Measurements from ENCODE around the gene PRDM16.

PRDM16 gene

GRCh38 chr1:3475839-3476573 lies 407.0 kb downstream of the PRDM16 start:
- DNase-seq (ENCODE audit: low read depth): no peak

- no peak for DNase-seq (ENCODE audit: low read depth)
Observed at GRCh38 chr1:3476666-3477065, 407.7 kb downstream of the PRDM16 start.

GRCh38 chr1:3477241-3477995 lies 408.4 kb downstream of the PRDM16 start:
- no peak for DNase-seq (ENCODE audit: low read depth)

GRCh38 chr1:3478187-3478586 lies 409.2 kb downstream of the PRDM16 start:
- DNase-seq (ENCODE audit: low read depth): no peak

- DNase-seq (ENCODE audit: low read depth): no peak
Observed at GRCh38 chr1:3479511-3480368, 410.7 kb downstream of the PRDM16 start.

- DNase-seq (ENCODE audit: low read depth): no peak
Observed at GRCh38 chr1:3480369-3480719, 411.3 kb downstream of the PRDM16 start.

DNA sequence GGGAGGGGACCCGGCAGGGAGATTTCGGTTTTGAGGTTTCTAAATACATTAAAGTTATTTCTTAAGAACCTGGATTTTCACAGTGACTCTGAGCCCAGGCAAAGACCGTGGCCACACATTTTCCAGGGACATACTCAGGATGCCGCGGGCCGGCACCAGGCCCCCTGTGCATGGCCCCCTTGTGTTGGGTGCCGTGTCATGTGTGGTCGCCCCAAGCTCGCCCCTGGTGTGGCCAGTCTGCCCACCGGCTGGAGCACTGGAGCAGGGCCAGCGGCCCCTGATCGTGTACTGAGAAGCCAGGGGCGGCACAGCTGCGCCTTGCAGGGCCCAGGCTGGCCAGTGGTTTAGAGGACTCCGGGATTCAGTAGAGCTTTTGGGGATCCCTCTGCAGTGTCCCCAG lies 412.0 kb downstream of the PRDM16 start:
- no peak for DNase-seq (ENCODE audit: low read depth)

- DNase-seq (ENCODE audit: low read depth): no peak
Observed at GRCh38 chr1:3481836-3482375, 412.9 kb downstream of the PRDM16 start.

DNA sequence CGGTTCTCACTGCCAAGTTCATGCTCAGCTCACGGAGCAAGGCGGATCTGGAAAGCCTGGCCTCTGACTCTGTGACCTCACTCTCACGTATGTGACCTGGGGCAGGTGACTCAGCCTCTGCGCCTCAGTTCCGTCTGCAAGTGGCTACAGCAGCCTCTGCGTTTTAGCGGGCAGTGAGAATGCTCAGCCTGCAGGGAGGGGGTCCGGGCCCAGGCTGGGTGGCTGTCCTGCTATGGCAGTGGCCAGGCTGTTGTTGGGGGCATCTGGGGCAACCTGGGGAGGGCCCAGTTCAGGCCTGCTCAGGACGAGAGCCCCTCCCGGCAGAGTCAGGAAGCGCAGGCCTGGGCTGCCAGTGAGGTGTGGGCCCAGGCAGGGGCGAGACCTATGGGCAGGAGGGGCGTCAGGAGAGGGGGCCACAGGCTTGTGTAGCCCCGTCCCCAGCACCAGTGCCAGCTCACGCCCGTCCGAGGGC lies 413.4 kb downstream of the PRDM16 start:
- DNase-seq (ENCODE audit: low read depth): peak; percentile 11

GRCh38 chr1:3483380-3483779 lies 414.4 kb downstream of the PRDM16 start:
- DNase-seq (ENCODE audit: low read depth): no peak

DNA sequence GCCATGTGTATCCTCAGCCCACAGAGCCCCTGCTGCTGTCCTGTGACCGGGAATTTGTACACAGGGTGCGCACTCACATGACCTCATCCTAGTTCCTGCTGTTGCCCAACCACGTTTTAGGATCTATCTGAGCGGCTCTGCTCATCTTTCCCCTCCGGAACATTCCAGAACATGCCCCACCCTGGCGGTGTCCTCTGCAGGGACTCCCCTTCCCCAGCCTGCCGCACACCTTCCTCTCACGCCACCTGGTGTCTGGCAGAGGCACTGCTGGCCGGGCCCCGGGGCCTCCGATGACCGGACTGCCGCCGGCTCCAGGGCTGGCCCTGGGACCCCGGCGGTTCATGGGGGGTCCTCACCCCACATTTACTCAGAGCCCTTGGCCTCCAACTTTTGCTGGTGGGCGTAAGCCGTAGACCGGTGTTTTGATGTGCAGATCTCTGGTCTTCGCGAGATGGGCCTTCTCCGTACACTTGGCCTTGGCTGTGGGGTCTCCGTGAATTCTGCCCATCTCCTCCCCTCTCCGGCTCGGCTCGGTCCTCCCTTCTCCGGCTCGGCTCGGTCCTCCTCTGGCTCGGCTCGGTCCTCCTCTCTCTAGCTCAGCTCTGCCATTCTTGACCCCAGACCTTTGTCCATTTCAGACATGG lies 414.9 kb downstream of the PRDM16 start:
- DNase-seq (ENCODE audit: low read depth): peak; percentile 35

DNA sequence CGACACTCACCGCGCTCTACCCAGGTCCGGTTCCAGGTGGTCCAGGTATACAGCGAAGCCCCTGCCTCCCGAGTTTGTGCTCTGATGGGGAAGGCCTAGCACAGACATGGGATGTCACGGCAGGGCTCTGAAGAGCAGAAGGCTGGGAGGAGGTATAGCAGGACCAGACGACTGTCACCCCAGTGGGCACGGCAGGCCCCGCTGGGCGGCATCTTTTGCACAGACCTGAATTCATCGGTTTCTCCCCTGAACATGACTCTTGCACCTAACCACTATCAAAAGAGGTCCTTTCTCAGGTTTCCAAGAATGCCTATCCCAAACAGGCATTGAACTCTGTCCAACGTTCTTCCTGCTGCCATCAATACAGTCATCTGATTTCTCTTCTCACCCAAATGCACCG lies 416.0 kb downstream of the PRDM16 start:
- no peak for DNase-seq (ENCODE audit: low read depth)
